ENCODE data around the gene SLC11A2.

- TF ChIP-seq CTCF (IDR thresholded peaks at IDR 0.05; ENCODE audit: low read depth, low read length) (no peak), POLR2A (IDR thresholded peaks at IDR 0.05; ENCODE audit: extremely low read depth, insufficient read length) (no peak)
Observed at GRCh38 chr12:51065530-51065929, 39.3 kb upstream of the SLC11A2 start.
